ENCODE data around the gene GNAI3. TPM values are rescaled to one million over a fixed set of nuclear protein-coding genes. Genes with fewer than 3 reads are reported as not detected.
A peak's percentile ranks its signal among the peaks of the same experiment; 100 is the strongest.

GNAI3 gene
- total and polyA plus RNA-seq, 2 of the 13 experiments (the other 11 are each of a cell fraction or from before 2014, with no cell fraction given), result 4.3 to 9.0 TPM

DNA sequence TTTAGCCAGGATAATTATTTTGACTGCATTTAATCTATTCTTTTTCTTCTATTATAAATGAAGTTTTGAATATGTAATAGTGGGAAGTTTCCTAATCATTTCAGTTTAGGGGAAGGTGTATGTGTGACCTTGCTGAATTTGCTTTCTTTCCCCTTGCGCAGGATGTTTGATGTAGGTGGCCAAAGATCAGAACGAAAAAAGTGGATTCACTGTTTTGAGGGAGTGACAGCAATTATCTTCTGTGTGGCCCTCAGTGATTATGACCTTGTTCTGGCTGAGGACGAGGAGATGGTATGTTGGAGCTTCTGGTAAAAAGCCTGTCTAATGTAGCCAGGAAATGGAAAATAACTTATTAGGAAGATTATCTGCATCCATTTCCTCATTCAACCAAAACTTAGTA lies 37.6 kb downstream of the GNAI3 start (continued):
- TF ChIP-seq ZNF891 (CRISPR knock-in tag; IDR thresholded peaks at IDR 0.05), result no peak
- TF ChIP-seq ZNF331 (CRISPR knock-in tag; IDR thresholded peaks at IDR 0.05), result peak; percentile 51; the same call in 1 of the 2 replicates
- no peak for TF ChIP-seq SPEN (CRISPR knock-in tag; IDR thresholded peaks at IDR 0.05; ENCODE audit: low read depth)
- no peak for TF ChIP-seq EED (CRISPR knock-in tag; IDR thresholded peaks at IDR 0.05)
- TF ChIP-seq, protein P1, sequence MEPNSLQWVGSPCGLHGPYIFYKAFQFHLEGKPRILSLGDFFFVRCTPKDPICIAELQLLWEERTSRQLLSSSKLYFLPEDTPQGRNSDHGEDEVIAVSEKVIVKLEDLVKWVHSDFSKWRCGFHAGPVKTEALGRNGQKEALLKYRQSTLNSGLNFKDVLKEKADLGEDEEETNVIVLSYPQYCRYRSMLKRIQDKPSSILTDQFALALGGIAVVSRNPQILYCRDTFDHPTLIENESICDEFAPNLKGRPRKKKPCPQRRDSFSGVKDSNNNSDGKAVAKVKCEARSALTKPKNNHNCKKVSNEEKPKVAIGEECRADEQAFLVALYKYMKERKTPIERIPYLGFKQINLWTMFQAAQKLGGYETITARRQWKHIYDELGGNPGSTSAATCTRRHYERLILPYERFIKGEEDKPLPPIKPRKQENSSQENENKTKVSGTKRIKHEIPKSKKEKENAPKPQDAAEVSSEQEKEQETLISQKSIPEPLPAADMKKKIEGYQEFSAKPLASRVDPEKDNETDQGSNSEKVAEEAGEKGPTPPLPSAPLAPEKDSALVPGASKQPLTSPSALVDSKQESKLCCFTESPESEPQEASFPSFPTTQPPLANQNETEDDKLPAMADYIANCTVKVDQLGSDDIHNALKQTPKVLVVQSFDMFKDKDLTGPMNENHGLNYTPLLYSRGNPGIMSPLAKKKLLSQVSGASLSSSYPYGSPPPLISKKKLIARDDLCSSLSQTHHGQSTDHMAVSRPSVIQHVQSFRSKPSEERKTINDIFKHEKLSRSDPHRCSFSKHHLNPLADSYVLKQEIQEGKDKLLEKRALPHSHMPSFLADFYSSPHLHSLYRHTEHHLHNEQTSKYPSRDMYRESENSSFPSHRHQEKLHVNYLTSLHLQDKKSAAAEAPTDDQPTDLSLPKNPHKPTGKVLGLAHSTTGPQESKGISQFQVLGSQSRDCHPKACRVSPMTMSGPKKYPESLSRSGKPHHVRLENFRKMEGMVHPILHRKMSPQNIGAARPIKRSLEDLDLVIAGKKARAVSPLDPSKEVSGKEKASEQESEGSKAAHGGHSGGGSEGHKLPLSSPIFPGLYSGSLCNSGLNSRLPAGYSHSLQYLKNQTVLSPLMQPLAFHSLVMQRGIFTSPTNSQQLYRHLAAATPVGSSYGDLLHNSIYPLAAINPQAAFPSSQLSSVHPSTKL (CRISPR knock-in tag; IDR thresholded peaks at IDR 0.05), result peak; percentile 79
- no peak for TF ChIP-seq TOE1 (CRISPR knock-in tag; IDR thresholded peaks at IDR 0.05)
- TF ChIP-seq, protein P2, sequence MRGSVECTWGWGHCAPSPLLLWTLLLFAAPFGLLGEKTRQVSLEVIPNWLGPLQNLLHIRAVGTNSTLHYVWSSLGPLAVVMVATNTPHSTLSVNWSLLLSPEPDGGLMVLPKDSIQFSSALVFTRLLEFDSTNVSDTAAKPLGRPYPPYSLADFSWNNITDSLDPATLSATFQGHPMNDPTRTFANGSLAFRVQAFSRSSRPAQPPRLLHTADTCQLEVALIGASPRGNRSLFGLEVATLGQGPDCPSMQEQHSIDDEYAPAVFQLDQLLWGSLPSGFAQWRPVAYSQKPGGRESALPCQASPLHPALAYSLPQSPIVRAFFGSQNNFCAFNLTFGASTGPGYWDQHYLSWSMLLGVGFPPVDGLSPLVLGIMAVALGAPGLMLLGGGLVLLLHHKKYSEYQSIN (CRISPR knock-in tag; IDR thresholded peaks at IDR 0.05; ENCODE audit: borderline replicate concordance), result no peak
- TF ChIP-seq MIXL1 (CRISPR knock-in tag; IDR thresholded peaks at IDR 0.05), result peak; percentile 96
- no peak for TF ChIP-seq YEATS4 (CRISPR knock-in tag; IDR thresholded peaks at IDR 0.05; ENCODE audit: borderline replicate concordance)
- TF ChIP-seq ZNF556 (CRISPR knock-in tag; IDR thresholded peaks at IDR 0.05; ENCODE audit: borderline replicate concordance), result no peak
- TF ChIP-seq HNF4G (IDR thresholded peaks at IDR 0.05; ENCODE audit: borderline replicate concordance, low read depth, low read length), result peak; percentile 15; the same call in 1 of the 2 replicates
- TF ChIP-seq HNF4G (CRISPR knock-in tag; IDR thresholded peaks at IDR 0.05; ENCODE audit: borderline replicate concordance, low read depth), result no peak
- no peak for TF ChIP-seq ZNF564 (CRISPR knock-in tag; IDR thresholded peaks at IDR 0.05)
- TF ChIP-seq, protein P3, sequence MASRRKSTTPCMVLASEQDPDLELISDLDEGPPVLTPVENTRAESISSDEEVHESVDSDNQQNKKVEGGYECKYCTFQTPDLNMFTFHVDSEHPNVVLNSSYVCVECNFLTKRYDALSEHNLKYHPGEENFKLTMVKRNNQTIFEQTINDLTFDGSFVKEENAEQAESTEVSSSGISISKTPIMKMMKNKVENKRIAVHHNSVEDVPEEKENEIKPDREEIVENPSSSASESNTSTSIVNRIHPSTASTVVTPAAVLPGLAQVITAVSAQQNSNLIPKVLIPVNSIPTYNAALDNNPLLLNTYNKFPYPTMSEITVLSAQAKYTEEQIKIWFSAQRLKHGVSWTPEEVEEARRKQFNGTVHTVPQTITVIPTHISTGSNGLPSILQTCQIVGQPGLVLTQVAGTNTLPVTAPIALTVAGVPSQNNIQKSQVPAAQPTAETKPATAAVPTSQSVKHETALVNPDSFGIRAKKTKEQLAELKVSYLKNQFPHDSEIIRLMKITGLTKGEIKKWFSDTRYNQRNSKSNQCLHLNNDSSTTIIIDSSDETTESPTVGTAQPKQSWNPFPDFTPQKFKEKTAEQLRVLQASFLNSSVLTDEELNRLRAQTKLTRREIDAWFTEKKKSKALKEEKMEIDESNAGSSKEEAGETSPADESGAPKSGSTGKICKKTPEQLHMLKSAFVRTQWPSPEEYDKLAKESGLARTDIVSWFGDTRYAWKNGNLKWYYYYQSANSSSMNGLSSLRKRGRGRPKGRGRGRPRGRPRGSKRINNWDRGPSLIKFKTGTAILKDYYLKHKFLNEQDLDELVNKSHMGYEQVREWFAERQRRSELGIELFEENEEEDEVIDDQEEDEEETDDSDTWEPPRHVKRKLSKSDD (CRISPR knock-in tag; IDR thresholded peaks at IDR 0.05; ENCODE audit: low read depth), result no peak
- TF ChIP-seq SAP130 (CRISPR knock-in tag; IDR thresholded peaks at IDR 0.05; ENCODE audit: low read depth), result peak; percentile 58
- TF ChIP-seq NFKBIZ (CRISPR knock-in tag; IDR thresholded peaks at IDR 0.05), result 0 out of 2 replicates have a peak, but pooled peaks have one; percentile 51
- no peak for TF ChIP-seq ZNF180 (CRISPR knock-in tag; IDR thresholded peaks at IDR 0.05; ENCODE audit: borderline replicate concordance, low read depth)
- no peak for TF ChIP-seq ZNF546 (CRISPR knock-in tag; conservative IDR thresholded peaks at IDR 0.05)
- TF ChIP-seq BHLHE40 (IDR thresholded peaks at IDR 0.05; ENCODE audit: low read length), result no peak
- 0 out of 2 replicates have a peak, but pooled peaks have one; percentile 47 for TF ChIP-seq ZSCAN20 (CRISPR knock-in tag; IDR thresholded peaks at IDR 0.05; ENCODE audit: borderline replicate concordance)
- peak; percentile 79; the same call in 1 of the 2 replicates for TF ChIP-seq SOX5 (CRISPR knock-in tag; IDR thresholded peaks at IDR 0.05; ENCODE audit: borderline replicate concordance)
- TF ChIP-seq, protein P4, sequence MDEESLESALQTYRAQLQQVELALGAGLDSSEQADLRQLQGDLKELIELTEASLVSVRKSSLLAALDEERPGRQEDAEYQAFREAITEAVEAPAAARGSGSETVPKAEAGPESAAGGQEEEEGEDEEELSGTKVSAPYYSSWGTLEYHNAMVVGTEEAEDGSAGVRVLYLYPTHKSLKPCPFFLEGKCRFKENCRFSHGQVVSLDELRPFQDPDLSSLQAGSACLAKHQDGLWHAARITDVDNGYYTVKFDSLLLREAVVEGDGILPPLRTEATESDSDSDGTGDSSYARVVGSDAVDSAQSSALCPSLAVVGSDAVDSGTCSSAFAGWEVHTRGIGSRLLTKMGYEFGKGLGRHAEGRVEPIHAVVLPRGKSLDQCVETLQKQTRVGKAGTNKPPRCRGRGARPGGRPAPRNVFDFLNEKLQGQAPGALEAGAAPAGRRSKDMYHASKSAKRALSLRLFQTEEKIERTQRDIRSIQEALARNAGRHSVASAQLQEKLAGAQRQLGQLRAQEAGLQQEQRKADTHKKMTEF (CRISPR knock-in tag; IDR thresholded peaks at IDR 0.05), result 0 out of 2 replicates have a peak, but pooled peaks have one; percentile 47
